ENCODE data around the gene ZNF32.
"Not testable (repeated sequence)": the region's sequence is repeated elsewhere in the genome, so short reads cannot be mapped to it uniquely, and the experiment has no call there.

The ZNF32 gene

DNA sequence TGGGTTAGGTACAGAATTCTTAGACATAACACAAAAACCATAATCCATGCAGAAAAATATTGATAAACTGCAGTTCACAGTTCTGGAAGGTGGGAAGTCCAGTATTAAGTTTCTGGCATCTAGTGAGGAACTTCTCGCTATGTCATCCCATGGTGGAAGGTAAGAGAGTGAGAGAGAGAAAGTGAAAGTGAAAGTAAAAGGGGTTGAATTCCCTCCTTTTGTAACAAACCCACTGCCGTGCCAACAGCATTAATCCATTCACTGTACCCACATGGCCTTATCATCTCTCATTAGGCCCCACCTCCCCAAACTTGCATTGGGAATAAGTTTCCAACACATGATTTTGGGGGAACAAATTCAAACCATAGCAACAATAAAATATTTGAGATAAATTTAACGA lies 25.3 kb downstream of the ZNF32 start:
- DNase-seq: no peak

DNA sequence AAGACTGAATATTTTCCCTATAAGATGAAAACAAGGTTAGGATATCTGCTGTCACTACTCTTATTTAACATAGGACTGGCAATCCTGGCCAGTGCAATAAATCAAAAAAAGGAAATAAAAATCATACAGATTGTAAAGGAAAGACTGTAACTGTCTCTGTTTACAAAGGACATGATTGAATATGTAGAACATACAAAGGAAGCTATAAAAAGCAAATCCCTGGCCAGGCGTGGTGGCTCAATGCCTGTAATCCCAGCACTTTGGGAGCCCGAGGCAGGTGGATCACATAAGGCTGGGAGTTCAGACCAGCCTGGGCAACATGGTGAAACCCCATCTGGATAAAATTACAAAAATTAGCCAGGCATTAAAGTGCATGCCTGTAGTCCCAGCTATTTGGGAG lies 26.6 kb downstream of the ZNF32 start:
- DNase-seq: no peak

DNA sequence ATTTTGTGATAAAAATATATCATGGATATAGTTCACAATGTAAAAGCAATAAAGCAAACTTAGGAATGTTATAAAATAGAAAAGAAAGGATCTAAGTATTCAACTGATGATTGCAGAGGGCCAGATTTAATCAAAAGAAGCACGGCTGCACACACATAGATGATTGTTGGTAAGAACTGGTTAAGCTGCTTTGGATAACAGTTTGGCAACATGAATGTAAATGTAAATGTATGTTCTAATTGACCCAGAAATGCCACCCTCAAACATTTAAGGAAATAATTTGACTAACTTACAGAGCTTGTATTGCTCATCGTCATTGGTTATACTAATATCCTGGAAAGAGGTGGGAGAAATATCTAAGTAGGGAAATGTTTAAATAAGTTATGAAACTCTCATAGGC lies 29.3 kb downstream of the ZNF32 start:
- no peak for DNase-seq

DNA sequence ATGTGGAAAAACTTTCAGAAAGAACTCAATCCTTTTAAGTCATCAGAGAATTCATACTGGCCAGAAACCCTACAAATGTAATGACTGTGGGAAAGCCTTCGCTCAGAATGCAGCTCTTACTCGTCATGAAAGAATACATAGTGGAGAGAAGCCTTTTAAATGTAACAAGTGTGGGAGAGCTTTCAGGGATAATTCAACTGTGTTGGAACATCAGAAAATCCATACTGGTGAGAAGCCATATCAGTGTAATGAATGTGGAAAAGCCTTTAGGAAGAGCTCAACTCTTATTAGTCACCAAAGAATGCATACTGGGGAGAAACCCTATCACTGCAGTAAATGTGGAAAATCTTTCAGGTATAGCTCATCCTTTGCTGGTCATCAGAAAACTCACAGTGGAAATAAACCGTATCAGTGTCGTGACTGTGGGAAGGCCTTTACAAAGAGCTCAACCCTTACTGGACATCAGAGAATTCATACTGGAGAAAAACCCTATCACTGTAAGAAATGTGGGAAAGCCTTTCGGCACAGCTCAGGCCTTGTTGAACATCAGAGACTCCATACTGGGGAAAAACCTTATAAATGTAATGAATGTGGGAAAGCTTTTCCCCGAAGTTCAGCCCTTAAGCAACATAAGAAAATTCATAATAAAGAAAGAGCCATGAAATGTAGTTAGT lies 31.8 kb downstream of the ZNF32 start:
- no peak for DNase-seq

DNA sequence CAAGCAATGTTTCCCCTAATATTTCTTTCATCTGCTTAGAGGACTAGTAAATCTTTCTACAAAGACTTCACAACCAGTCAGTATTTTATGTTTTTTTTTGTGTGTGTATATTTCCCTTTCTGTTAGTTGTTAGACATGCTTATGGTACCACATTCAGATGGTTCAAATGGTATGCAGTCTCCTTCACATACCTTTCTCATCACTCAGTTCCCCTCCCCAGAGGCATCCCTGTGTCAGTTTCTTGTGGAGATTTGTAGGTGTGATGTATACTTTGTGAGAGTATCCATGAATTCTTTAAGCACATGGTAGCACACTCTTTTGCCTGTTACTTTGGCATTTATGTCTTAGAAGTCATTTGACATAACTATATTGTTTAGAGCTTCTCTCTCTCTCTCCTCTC lies 38.0 kb downstream of the ZNF32 start:
- DNase-seq: no peak

DNA sequence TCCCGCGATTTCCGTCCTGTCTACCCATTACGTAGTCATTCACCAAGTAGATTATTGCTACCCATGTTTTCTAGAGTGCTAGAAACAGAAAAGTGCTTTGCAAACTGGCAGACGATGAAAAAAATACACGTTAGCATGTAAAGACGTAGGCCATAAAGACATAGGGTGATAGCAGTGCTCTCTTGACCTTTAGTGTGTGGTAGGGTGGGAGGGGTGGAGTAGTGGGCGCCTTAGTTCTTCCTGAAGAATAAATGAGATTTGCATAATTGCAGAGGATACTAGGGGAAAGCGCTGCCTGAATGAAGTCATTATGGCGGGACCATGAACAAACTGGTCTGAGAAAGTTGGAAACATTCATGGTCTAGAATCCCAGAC lies 41.5 kb downstream of the ZNF32 start:
- DNase-seq: no peak

DNA sequence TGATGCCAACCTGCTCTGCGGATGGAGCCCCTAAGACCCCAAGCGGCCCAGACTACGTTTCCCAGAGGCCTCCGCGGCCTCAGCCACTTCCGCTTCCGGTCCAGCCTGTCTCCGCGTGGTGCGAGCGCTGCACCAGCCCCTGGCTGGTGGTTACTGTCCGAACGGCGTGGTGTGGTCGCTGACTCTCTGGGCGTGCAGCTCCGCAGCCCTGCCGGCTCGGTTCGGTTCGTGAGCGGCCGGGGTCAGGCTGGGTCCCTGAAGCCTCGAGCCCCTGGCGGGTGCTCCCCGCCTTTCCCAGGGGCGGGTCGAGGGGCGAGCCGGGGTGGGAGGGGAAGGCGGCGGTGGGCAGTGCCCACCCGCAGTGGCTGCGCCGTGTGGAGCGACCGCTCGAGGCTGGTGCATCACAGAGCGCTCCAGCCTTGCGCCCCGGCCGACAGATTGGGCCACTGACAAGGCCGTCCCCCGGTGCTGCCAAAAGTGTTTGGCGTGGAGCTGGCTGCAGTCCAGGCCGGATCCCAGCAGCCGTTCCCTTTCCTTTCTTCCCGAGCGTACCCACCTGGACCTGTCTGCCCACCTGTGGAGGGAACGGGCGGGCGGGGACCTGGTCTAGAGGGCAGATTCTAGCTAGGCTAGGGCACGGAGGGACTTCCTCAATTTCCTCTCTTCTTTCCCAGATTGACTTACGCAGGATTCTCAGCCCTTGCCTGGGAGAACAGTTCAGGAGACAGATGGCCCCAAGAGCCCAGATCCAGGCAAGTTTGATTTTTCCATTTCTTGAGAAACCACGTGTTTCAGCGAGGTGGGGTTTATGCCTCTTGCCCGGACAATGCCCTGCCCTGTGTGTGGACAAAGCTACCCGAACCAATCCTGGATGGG lies 42.1 kb downstream of the ZNF32 start, which contains the start of gene ZNF485:
ZNF485 (plus strand) TSS at position 116 of the 876 bp plus-strand sequence; CDS start at position 729, 613 bp downstream.
- DNase-seq: peak; percentile 22 to 49 (median 47)

DNA sequence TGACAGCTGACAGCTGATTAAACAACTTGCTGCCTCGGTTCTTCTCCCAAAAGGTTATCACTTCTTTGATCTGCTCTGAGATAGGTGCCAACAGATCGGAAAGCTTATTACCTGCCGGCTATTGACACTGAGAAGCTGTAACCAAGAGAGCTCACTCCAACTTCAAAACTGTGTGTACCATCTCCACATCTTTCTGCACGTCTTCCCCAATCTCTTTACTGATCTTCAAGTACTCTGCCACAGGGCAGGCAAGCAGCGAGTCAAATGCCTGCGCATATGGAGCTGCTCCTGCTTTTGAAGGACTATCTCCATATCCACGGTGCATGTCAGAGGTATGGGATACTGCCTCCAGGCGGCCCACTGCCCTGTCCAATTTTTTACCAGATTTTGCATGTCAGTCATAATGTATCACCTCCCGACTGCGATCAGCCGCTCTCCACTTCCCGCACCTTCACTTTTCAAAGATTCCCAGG lies 42.8 kb downstream of the ZNF32 start:
- DNase-seq: no peak

DNA sequence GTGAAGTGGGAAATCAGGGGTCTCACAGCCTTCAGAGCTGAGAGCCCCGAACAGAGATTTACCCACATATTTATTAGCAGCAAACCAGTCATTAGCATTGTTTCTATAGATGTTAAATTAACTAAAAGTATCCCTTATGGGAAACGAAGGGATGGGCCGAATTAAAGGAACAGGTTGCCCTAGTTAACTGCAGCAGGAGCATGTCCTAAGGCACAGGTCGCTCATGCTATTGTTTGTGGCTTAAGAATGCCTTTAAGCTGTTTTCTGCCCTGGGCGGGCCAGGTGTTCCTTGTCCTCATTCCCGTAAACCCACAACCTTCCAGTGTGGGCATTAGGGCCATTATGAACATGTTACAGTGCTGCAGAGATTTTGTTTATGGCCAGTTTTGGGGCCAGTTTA lies 47.1 kb downstream of the ZNF32 start:
- DNase-seq: not testable (repeated sequence)

DNA sequence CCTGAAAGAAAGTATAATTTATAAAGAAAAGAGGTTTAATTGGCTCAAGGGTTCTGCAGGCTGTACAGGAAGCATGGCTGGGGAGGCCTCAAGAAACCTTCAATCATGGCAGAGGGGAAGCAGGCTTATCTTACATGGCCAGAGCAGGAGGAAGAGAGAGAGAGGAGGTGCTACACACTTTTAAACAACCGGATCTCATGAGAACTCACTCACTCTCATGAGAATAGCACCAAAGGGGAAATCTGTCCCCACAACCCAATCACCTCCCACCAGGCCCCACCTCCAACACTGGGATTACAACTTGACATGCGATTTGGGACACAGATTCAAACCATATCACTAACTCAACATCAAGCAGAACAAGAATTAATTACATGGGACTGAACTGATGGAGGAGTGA lies 49.3 kb downstream of the ZNF32 start:
- no peak for DNase-seq

DNA sequence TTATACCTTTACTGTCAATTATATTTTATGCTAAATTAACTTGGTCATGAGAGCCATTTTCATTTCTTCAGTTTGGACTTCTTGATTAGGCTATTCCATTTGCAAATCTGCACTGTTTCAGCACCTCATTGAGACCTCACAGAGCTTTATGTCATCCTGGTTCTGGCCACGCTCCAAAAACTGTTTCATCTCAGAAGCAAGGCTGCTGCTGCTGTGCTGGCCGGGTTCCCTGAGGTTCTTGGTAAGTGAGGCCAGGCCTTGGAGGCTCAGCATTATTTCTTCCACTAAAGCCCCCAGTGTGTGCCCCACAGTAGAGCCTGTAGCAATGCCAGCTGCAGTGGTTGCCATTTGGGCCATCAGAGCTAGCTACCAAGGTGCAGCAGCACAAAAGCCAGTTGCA lies 50.2 kb downstream of the ZNF32 start:
- DNase-seq: no peak

DNA sequence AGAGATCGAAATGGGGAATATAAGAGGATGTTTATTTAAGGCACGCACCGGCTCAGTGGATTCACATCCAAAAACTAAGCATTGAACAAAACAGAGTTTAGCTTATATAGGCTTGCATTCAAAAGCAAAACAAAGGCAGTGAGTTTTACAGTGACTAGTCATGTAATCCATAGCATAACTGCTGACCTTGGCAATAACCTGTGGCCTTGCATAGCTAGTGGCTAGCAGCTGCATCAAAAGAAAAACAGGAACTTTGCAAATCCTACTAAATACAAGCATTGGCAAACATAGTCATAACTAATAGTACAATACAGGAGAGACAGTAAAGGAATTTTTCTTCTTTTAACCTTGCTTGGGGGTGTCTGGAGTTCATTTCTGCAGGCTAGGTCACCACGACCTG lies 52.1 kb downstream of the ZNF32 start:
- no peak for DNase-seq

DNA sequence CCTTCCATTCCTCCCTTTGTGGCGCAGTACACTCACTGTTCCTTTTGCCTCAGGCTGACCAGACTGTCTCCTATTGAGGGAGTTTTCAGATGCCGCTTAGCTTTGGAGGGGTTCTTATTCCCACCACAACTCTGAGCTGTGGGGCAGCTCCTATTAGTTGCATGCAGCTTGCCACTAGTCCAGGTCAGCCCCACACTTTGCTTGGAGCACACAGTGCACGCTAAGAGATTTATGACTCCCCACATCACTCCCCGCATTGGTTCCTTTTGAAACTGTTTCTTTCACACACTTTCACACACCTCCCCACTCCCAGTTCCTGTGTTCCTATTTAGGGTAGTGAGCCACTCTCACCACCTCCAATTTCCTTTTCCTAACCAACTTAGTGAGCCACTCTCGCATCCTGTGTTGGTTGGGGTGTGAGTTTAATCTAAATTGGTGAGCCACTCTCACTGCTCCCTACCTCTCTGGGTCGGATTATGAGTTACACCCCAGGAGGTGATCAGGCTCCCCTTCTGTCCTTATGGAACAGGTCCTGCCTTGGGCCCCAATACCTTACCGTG lies 52.9 kb downstream of the ZNF32 start:
- peak in 1 of 5 donors; percentile 29 for DNase-seq

DNA sequence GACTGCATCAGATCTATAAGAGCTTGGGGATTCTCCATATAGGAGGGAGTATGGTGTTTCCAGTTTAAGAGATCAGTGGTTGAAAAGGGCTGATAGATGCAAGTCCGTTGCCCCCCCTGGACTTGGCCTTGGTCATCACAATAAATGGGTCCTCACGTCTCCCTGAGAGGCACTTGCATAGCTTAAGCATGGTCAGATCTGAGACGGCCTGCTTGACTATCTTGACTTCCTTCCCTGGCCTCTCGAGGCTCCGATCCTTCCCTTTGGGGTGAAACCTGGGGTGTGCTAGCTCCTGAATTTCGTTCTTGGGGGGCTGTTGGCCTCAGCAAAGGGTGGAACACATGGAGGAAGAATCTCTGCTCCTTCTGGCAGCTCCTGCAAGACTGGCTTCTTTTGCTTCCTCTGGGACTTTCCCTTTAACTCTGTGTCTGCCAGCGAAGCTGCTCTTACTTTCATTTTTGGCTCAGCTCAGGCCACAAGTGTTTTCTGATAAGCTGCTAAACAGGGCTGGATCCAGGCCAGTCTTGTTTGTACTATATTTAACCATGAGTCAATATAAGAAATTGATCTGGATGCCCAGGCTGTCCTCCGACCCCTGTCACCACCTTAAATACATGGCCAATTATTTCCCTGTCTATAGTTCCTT lies 53.6 kb downstream of the ZNF32 start:
- peak in 2 of 5 donors; percentile 19 to 47 for DNase-seq
